Coronary artery (tissue), 2 donors: ENCODE data around the gene NHP2.

Experiments used
- DNase-seq: peaks from one replicate; pipeline ENCODE4 v3.0.0-alpha.2; 2017; ENCODE audit warnings: low spot score
- H3K27ac ChIP-seq, 2 donors: fragments of 200-600 bp; sonication (generic); one replicate each; pipeline ENCODE4 v1.5.1; 2016 to 2019
- H3K4me3 ChIP-seq: fragments of 200-600 bp; sonication (generic); 2 replicates; pipeline ENCODE4 v1.5.1; 2016; ENCODE audit warnings: mild to moderate bottlenecking, moderate library complexity
- TF ChIP-seq, protein P1 (sequence below): fragments of 200-600 bp; sonication (generic); IDR thresholded peaks from one replicate; pipeline ENCODE4 v1.5.1; 2019; ENCODE audit warnings: antibody characterized with exemption

The NHP2 gene

DNA sequence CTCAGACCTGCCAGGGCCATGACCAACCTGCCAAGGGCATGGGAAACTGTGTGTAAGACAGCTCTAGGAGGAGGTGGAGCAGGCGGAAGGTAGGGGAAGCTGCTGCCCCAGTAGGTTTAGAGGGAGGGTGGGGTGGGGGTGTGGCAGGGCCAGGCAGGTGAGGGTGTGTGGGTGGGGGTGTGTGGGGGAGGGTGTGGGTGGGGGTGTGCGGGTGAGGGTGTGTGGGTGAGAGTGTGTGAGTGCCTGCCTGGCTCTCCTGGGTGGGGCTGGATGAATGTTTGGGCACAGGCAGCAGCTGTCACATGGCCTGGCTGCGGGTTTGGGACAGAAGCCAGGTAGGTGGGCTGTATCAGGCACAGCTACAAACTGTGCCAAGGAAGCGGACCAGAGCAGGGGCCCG is 49.2 kb downstream of the NHP2 start:
- DNase-seq = no peak
- H3K27ac ChIP-seq = no peak overlapping the region
- TF ChIP-seq, protein P1, sequence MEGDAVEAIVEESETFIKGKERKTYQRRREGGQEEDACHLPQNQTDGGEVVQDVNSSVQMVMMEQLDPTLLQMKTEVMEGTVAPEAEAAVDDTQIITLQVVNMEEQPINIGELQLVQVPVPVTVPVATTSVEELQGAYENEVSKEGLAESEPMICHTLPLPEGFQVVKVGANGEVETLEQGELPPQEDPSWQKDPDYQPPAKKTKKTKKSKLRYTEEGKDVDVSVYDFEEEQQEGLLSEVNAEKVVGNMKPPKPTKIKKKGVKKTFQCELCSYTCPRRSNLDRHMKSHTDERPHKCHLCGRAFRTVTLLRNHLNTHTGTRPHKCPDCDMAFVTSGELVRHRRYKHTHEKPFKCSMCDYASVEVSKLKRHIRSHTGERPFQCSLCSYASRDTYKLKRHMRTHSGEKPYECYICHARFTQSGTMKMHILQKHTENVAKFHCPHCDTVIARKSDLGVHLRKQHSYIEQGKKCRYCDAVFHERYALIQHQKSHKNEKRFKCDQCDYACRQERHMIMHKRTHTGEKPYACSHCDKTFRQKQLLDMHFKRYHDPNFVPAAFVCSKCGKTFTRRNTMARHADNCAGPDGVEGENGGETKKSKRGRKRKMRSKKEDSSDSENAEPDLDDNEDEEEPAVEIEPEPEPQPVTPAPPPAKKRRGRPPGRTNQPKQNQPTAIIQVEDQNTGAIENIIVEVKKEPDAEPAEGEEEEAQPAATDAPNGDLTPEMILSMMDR = no peak
- H3K4me3 ChIP-seq = no peak overlapping the region

DNA sequence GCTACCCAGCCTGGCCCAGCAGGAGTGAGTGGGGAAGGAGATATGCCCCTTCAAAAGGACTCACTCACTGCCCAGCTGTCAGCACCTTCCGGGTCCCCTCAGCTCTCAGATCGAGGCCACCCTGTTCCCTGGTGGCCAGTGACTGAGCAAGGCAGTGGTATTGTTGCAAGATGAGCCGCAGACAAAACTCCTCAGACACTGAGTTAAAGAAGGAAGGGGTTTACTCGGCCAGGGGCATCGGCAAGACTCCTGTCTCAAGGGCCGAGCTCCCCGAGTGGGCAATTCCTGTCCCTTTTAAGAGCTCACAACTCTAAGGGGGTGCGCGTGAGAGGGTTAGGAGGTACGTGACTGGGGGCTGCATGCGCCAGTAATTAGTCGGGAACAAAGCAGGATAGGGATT is 50.1 kb downstream of the NHP2 start:
- TF ChIP-seq, protein P1 = no peak
- Histone ChIP-seq H3K27ac (no peak overlapping the region), H3K4me3 (no peak overlapping the region)
- no peak for DNase-seq
